Fibroblast of mammary gland (primary cell): ENCODE measurements around the gene TUBB8.

ENCODE experiments used
- DNase-seq: peaks from one replicate; pipeline ENCODE4 v3.0.0-alpha.2; 2010; ENCODE audit warnings: low read depth
- H3K4me3 ChIP-seq: 2 replicates; pipeline ENCODE4 v1.5.1; 2011; ENCODE audit warnings: low read depth, mild to moderate bottlenecking, low read length, moderate library complexity; ENCODE audit not compliant: control insufficient read depth
- CTCF ChIP-seq: conservative IDR thresholded peaks from 2 replicates; pipeline ENCODE4 v1.5.1; 2011; ENCODE audit warnings: low read depth, low read length, inconsistent platforms; ENCODE audit not compliant: control insufficient read depth, insufficient read depth

Gene TUBB8

GRCh38 chr10:91313-91712 is 42.2 kb upstream of the TUBB8 start:
- TF ChIP-seq CTCF, result no peak

GRCh38 chr10:90161-90560 is 41.1 kb upstream of the TUBB8 start:
- H3K4me3 ChIP-seq, result no peak overlapping the region
- no peak for DNase-seq
- no peak for TF ChIP-seq CTCF

More at GRCh38 chr10:91313-91712, 42.2 kb upstream of the TUBB8 start:
- DNase-seq, result no peak
- no peak overlapping the region for H3K4me3 ChIP-seq

- no peak overlapping the region for H3K4me3 ChIP-seq
- no peak for TF ChIP-seq CTCF
- DNase-seq, result no peak
These were observed 40.2 kb upstream of the TUBB8 start for GRCh38 chr10:89248-89647.

DNA sequence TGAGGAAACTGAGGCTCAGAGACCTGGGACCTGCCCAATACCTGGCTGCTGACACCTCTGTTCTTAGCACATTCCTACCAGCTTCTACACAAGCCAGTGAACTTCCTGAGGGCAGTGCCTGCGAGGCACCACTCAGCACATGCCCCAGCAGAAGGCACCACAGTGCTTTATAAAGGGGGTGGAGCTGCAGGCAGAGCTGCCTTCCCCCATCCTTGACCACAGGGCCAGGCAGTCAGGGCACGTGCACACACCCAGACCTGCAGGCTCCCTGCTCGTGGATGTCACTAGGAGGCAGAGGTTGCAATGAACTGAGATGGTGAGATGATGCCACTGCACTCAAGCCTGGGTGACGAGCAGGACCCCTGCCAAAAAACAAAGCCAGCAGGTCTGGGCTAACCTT is 39.2 kb upstream of the TUBB8 start:
- no peak overlapping the region for H3K4me3 ChIP-seq
- no peak for DNase-seq
- TF ChIP-seq CTCF, result no peak

- no peak overlapping the region for H3K4me3 ChIP-seq
- DNase-seq, result no peak
- TF ChIP-seq CTCF, result no peak
These were observed 38.3 kb upstream of the TUBB8 start for GRCh38 chr10:87177-88080.

DNA sequence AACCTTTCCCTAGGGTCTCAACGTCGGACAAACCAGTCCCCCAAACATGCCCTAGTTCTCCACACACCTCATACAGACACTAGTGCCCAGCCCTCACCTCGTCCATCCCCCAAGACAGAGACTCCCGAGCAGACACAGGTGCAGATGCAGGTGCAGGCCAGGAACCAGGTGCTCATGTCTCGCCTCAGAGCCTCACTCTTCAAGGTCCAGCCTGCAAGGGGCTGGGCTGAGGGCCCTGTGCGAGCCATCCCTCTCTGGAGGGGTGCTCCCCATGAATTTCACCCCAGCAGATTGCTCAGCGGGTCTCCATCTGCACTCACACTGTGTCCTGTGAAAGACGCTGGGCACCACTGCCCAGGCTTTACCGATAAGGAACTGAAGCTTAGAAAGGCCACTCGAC is 36.9 kb upstream of the TUBB8 start:
- no peak for DNase-seq
- H3K4me3 ChIP-seq, result no peak overlapping the region
- TF ChIP-seq CTCF, result no peak
